GM12864 (cell line): Measurements from ENCODE around the gene FICD.

Source experiments
- DNase-seq: peaks from one replicate; pipeline ENCODE4 v3.0.0-alpha.2; 2011; ENCODE audit warnings: low read depth
- H3K4me3 ChIP-seq: 2 replicates; pipeline ENCODE4 v1.5.1; 2011; ENCODE audit warnings: mild to moderate bottlenecking, low read depth, low read length, control low read depth
- CTCF ChIP-seq: IDR thresholded peaks from 2 replicates; pipeline ENCODE4 v1.5.1; 2011; ENCODE audit warnings: low read depth, mild to moderate bottlenecking, moderate library complexity, low read length, control low read depth, inconsistent platforms; ENCODE audit errors: missing control alignments

Gene FICD

DNA sequence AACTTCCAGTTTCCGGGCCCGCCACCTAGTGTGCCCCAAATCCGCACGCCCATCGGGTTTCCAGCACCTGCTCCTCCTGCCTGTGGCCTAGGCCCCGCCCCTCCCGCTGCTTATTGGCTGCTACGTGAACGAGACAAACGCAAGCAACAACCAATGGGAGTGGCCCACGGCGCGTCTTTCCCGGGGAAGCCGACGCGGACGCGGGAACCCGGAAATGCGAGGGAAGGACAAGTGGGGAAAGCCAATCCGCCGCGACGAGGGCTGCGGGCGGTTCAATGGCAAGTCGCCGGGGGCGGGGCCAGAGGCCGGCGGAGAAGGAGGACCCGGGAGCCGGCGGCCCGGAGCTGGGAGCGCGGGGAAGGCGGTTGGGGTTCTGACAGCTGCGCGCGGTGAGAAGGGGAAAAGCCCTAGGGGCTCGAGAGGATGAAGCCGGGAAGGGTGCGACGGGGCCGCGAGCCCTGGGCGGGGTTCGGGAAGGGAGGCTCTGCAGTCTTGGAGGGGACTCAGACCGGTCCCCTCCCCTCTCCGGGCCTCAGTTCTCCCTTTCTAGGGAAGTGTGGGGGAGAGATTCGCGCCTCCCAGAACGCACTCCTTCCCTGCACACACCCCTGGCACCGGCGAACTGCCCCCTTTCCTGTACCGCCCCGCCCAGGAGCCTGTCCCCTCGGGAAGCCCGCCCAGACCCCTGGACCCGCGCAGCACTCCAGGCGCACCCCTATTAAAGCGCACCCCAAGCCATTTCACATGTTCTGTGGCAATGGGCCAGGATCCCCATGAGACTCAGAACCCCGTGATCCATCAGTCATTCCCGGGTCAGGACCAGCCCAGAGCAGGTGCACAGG, at the start of gene FICD:
Gene FICD, plus strand, starts transcription at position 305 of the 842 bp plus-strand sequence. CDS start 1,696 bp downstream, outside the sequence.
- DNase-seq: peak; percentile 97
- H3K4me3 ChIP-seq: peak within 1 kb of the TSS; percentile 70
- TF ChIP-seq CTCF: no peak

- TF ChIP-seq CTCF: no peak
- DNase-seq: no peak
- H3K4me3 ChIP-seq: no peak overlapping the region
Measured at GRCh38 chr12:108465417-108465816, 49.7 kb upstream of the FICD start.

GRCh38 chr12:108468196-108468968, 46.7 kb upstream of the FICD start:
- DNase-seq: no peak
- no peak for TF ChIP-seq CTCF
- no peak overlapping the region for H3K4me3 ChIP-seq

DNA sequence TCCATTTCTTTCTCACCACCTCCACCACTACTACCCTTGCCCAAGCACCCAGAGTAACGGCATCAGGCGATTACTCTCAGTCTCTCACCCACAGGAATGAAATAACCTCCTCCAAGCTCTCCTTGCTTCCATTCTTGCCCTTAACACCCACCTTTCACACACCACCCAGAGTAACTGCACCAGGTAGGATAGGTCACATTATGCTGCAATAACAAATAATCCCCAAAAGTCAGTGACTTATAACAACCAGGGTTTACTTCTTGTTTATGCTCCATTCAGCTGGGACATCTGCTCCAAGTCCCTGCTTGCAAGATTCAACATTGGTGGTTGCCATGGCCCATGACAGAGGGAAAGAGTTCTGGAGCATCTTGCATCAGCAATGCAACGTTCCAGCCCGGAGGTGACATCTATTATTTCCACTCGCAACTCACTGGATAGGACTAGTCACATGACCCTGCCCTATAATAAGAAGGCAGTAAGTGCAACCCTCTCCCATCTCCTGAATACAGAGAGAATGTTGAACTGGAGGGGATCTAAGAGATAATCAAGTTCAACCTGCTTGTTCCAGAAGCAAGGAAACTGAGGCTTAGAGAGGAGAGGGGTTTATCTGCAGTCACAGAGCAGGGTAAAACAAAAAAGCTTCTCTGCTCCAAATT, 41.5 kb upstream of the FICD start:
- DNase-seq: no peak
- no peak for TF ChIP-seq CTCF
- H3K4me3 ChIP-seq: no peak overlapping the region

GRCh38 chr12:108475396-108475795, 39.7 kb upstream of the FICD start:
- no peak for DNase-seq
- no peak overlapping the region for H3K4me3 ChIP-seq
- TF ChIP-seq CTCF: no peak

- DNase-seq: no peak
- no peak for TF ChIP-seq CTCF
- H3K4me3 ChIP-seq: no peak overlapping the region
Measured at GRCh38 chr12:108477055-108477880, 37.8 kb upstream of the FICD start.
